Stimulated activated naive CD8-positive, alpha-beta T cell treated with anti-CD3 and anti-CD28 coated beads, Interleukin-15, Interleukin-2, amounts not matched to agents 100 ng/mL and 50 ng/mL, for 24 hours (primary cell): ENCODE measurements around the gene MTCL1.

Source experiments
- H3K27ac Mint-ChIP-seq: one replicate; pipeline ENCODE4 v1.8.0; 2021; ENCODE audit warnings: mild to moderate bottlenecking, mixed read lengths
- H3K27me3 Mint-ChIP-seq: one replicate; pipeline ENCODE4 v1.8.0; 2021; ENCODE audit warnings: mixed read lengths
- H3K36me3 Mint-ChIP-seq: one replicate; pipeline ENCODE4 v1.8.0; 2021; ENCODE audit warnings: low read depth, mixed read lengths
- H3K4me1 Mint-ChIP-seq: one replicate; pipeline ENCODE4 v1.8.0; 2021; ENCODE audit warnings: low read depth, mixed read lengths
- H3K4me3 Mint-ChIP-seq: one replicate; pipeline ENCODE4 v1.8.0; 2021; ENCODE audit warnings: mild to moderate bottlenecking, mixed read lengths
- H3K9me3 Mint-ChIP-seq: one replicate; pipeline ENCODE4 v1.8.0; 2021; ENCODE audit warnings: mixed read lengths

MTCL1 gene

GRCh38 chr18:8702668-8703067 lies 2.7 kb upstream of the MTCL1 start:
- H3K9me3 Mint-ChIP-seq: no peaks in the 10 kb centered on the region
- no peak overlapping the region for H3K4me3 Mint-ChIP-seq
- H3K27me3 Mint-ChIP-seq: peaks cover 48% of the 10 kb centered on the region
- peaks cover 16% of the 10 kb centered on the region for H3K4me1 Mint-ChIP-seq
- no peak overlapping the region for H3K27ac Mint-ChIP-seq
- no peaks in the 10 kb centered on the region for H3K36me3 Mint-ChIP-seq

- Mint-ChIP-seq H3K4me3 (no peak overlapping the region), H3K4me1 (peaks cover 16% of the 10 kb centered on the region), H3K27ac (no peak overlapping the region), H3K9me3 (no peaks in the 10 kb centered on the region), H3K36me3 (no peaks in the 10 kb centered on the region), H3K27me3 (peaks cover 54% of the 10 kb centered on the region)
Observed at GRCh38 chr18:8703092-8703709, 2.2 kb upstream of the MTCL1 start.

GRCh38 chr18:8703781-8704301 lies 1.5 kb upstream of the MTCL1 start:
- Mint-ChIP-seq H3K27ac (no peak overlapping the region), H3K27me3 (peaks cover 59% of the 10 kb centered on the region), H3K9me3 (no peaks in the 10 kb centered on the region), H3K4me1 (peaks cover 16% of the 10 kb centered on the region), H3K36me3 (no peaks in the 10 kb centered on the region), H3K4me3 (peak overlapping the region; percentile 85)

GRCh38 chr18:8704361-8705237 lies 757 bp upstream of the MTCL1 start:
- no peak overlapping the region for H3K27ac Mint-ChIP-seq
- no peaks in the 10 kb centered on the region for H3K9me3 Mint-ChIP-seq
- peak overlapping the region; percentile 85 for H3K4me3 Mint-ChIP-seq
- H3K27me3 Mint-ChIP-seq: peaks cover 57% of the 10 kb centered on the region
- peaks cover 16% of the 10 kb centered on the region for H3K4me1 Mint-ChIP-seq
- no peaks in the 10 kb centered on the region for H3K36me3 Mint-ChIP-seq

- Mint-ChIP-seq H3K9me3 (no peaks in the 10 kb centered on the region), H3K36me3 (no peaks in the 10 kb centered on the region), H3K27ac (no peak overlapping the region), H3K4me3 (peak overlapping the region; percentile 87), H3K4me1 (peaks cover 16% of the 10 kb centered on the region), H3K27me3 (peaks cover 52% of the 10 kb centered on the region)
Observed at GRCh38 chr18:8705961-8706790, 820 bp downstream of the MTCL1 start.

GRCh38 chr18:8706791-8707555 lies 1.6 kb downstream of the MTCL1 start:
- no peaks in the 10 kb centered on the region for H3K9me3 Mint-ChIP-seq
- peak overlapping the region; percentile 67 for H3K27ac Mint-ChIP-seq
- H3K36me3 Mint-ChIP-seq: no peaks in the 10 kb centered on the region
- peaks cover 46% of the 10 kb centered on the region for H3K27me3 Mint-ChIP-seq
- H3K4me3 Mint-ChIP-seq: peak overlapping the region; percentile 87
- H3K4me1 Mint-ChIP-seq: peaks cover 16% of the 10 kb centered on the region

- Mint-ChIP-seq H3K27ac (no peak overlapping the region), H3K4me1 (peaks cover 16% of the 10 kb centered on the region), H3K27me3 (peaks cover 40% of the 10 kb centered on the region), H3K9me3 (no peaks in the 10 kb centered on the region), H3K36me3 (no peaks in the 10 kb centered on the region), H3K4me3 (no peak overlapping the region)
Observed at GRCh38 chr18:8707556-8708300, 2.4 kb downstream of the MTCL1 start.

GRCh38 chr18:8708670-8709069 lies 3.3 kb downstream of the MTCL1 start:
- Mint-ChIP-seq H3K27me3 (peaks cover 31% of the 10 kb centered on the region), H3K4me1 (peaks cover 16% of the 10 kb centered on the region), H3K36me3 (no peaks in the 10 kb centered on the region), H3K27ac (no peak overlapping the region), H3K4me3 (no peak overlapping the region), H3K9me3 (no peaks in the 10 kb centered on the region)

GRCh38 chr18:8709248-8710059 lies 4.1 kb downstream of the MTCL1 start:
- peaks cover 23% of the 10 kb centered on the region for H3K27me3 Mint-ChIP-seq
- peaks cover 10% of the 10 kb centered on the region for H3K4me1 Mint-ChIP-seq
- no peaks in the 10 kb centered on the region for H3K36me3 Mint-ChIP-seq
- no peak overlapping the region for H3K27ac Mint-ChIP-seq
- no peak overlapping the region for H3K4me3 Mint-ChIP-seq
- no peaks in the 10 kb centered on the region for H3K9me3 Mint-ChIP-seq

GRCh38 chr18:8711736-8712135 lies 6.4 kb downstream of the MTCL1 start:
- Mint-ChIP-seq H3K9me3 (no peaks in the 10 kb centered on the region), H3K27ac (no peak overlapping the region), H3K4me3 (no peak overlapping the region), H3K36me3 (no peaks in the 10 kb centered on the region), H3K27me3 (peaks cover 19% of the 10 kb centered on the region), H3K4me1 (peaks cover 3% of the 10 kb centered on the region)

GRCh38 chr18:8713691-8714090 lies 8.3 kb downstream of the MTCL1 start:
- Mint-ChIP-seq H3K4me1 (no peaks in the 10 kb centered on the region), H3K27ac (no peak overlapping the region), H3K36me3 (no peaks in the 10 kb centered on the region), H3K4me3 (no peak overlapping the region), H3K27me3 (peaks cover under 1% of the 10 kb centered on the region), H3K9me3 (no peaks in the 10 kb centered on the region)

GRCh38 chr18:8715599-8715998 lies 10.2 kb downstream of the MTCL1 start:
- no peaks in the 10 kb centered on the region for H3K4me1 Mint-ChIP-seq
- H3K27ac Mint-ChIP-seq: no peak overlapping the region
- H3K36me3 Mint-ChIP-seq: no peaks in the 10 kb centered on the region
- no peak overlapping the region for H3K4me3 Mint-ChIP-seq
- H3K9me3 Mint-ChIP-seq: no peaks in the 10 kb centered on the region
- H3K27me3 Mint-ChIP-seq: no peaks in the 10 kb centered on the region
